ENCODE measurements around the gene SOX18. TPM values are rescaled to one million over a fixed set of nuclear protein-coding genes. Genes with fewer than 3 reads are reported as not detected.

SOX18 gene
- total and polyA plus RNA-seq, 2 experiments from 2014 or later: 0.21 TPM; not detected in 1

DNA sequence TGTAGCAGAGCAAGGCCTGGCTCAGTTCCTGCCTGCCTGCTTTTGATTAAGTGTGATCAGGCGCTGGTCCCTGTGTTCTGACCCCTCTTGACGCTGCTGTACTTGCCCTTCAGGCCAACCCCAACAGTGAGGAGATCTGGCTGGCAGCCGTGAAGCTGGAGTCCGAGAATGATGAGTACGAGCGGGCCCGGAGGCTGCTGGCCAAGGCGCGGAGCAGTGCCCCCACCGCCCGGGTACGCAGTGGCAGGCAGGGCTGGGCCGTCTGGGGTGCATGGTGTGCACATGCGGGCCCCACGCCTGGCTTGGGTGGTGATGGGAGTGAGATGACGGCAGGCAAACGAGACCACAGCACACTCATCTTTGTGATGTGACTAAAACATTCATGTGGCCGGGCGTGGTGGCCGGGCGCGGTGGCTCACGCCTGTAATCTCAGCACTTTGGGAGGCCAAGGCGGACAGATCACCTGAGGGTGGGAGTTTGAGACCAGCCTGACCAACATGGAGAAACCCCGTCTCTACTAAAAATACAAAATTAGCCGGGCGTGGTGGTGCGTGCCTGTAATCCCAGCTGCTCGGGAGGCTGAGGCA lies 23.5 kb downstream of the SOX18 start (continued):
- TF ChIP-seq, protein P1, sequence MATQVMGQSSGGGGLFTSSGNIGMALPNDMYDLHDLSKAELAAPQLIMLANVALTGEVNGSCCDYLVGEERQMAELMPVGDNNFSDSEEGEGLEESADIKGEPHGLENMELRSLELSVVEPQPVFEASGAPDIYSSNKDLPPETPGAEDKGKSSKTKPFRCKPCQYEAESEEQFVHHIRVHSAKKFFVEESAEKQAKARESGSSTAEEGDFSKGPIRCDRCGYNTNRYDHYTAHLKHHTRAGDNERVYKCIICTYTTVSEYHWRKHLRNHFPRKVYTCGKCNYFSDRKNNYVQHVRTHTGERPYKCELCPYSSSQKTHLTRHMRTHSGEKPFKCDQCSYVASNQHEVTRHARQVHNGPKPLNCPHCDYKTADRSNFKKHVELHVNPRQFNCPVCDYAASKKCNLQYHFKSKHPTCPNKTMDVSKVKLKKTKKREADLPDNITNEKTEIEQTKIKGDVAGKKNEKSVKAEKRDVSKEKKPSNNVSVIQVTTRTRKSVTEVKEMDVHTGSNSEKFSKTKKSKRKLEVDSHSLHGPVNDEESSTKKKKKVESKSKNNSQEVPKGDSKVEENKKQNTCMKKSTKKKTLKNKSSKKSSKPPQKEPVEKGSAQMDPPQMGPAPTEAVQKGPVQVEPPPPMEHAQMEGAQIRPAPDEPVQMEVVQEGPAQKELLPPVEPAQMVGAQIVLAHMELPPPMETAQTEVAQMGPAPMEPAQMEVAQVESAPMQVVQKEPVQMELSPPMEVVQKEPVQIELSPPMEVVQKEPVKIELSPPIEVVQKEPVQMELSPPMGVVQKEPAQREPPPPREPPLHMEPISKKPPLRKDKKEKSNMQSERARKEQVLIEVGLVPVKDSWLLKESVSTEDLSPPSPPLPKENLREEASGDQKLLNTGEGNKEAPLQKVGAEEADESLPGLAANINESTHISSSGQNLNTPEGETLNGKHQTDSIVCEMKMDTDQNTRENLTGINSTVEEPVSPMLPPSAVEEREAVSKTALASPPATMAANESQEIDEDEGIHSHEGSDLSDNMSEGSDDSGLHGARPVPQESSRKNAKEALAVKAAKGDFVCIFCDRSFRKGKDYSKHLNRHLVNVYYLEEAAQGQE (IDR thresholded peaks at IDR 0.05; ENCODE audit: unreplicated experiment): no peak
- TF ChIP-seq, protein P2, sequence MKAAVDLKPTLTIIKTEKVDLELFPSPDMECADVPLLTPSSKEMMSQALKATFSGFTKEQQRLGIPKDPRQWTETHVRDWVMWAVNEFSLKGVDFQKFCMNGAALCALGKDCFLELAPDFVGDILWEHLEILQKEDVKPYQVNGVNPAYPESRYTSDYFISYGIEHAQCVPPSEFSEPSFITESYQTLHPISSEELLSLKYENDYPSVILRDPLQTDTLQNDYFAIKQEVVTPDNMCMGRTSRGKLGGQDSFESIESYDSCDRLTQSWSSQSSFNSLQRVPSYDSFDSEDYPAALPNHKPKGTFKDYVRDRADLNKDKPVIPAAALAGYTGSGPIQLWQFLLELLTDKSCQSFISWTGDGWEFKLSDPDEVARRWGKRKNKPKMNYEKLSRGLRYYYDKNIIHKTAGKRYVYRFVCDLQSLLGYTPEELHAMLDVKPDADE (IDR thresholded peaks at IDR 0.05): no peak
- TF ChIP-seq JUNB (IDR thresholded peaks at IDR 0.05; ENCODE audit: unreplicated experiment): no peak

DNA sequence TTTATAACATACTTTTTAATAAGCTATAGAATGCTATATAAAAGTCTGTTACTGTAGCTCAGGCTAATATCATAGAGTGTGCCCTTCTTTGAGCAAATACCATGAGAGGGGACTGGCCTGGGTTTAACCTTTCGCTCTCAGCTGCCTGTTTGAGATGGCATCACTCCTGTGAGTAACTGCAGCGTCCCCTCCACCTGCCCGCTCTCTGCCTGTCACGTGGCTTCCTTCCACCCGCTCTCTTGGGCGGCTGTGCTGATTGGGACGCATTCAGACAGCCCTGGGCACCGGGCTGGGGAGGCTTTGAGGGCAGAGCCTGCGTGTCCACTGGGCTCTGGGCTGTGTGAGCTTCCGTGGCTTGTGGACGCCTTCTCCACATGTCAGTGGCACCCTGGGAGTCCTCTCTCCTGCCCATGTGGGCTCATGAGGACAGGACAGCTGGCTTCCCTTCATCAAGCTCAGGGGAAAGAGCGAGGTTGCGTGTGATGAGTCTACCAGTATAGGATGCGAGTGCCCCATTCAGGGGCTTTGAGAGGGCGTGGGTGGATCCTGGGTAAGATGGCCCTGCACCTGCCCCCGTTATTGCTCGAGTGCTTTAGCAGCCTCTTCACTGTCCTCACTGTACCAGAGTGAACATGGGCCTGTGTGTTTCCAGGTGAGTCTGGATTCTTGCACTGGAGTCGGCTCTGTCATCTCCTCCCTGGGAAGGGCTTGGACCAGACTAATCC lies 24.2 kb downstream of the SOX18 start:
- ATAC-seq (no peak), DNase-seq (ENCODE audit: low spot score) (no peak)
- Histone ChIP-seq H4K20me1 (replicated peaks; ENCODE audit: insufficient read depth) (no peaks in the 10 kb centered on the region), H3K4me3 (no peak overlapping the region), H3K4me2 (no peak overlapping the region), H3K4me1 (ENCODE audit: insufficient read depth) (no peaks in the 10 kb centered on the region), H2AFZ (no peak overlapping the region), H3K79me2 (replicated peaks; ENCODE audit: insufficient read depth) (no peaks in the 10 kb centered on the region), H3K27ac (ENCODE audit: low read depth) (no peak overlapping the region), H3K36me3 (ENCODE audit: insufficient read depth) (peaks cover 5% of the 10 kb centered on the region; the same call in 1 of the 2 replicates), H3K27me3 (ENCODE audit: insufficient read depth) (no peaks in the 10 kb centered on the region), H3K9me2 (ENCODE audit: insufficient read depth) (no peaks in the 10 kb centered on the region), H3F3A (replicated peaks; ENCODE audit: low read depth) (0 out of 2 replicates have a peak, but pooled peaks cover 6% of the 10 kb centered on the region)
- TF ChIP-seq EZH2 (IDR thresholded peaks at IDR 0.05; ENCODE audit: low read depth, unreplicated experiment) (no peak), JUNB (IDR thresholded peaks at IDR 0.05; ENCODE audit: unreplicated experiment) (no peak), STAT1 (IDR thresholded peaks at IDR 0.05; ENCODE audit: unreplicated experiment) (no peak), ZNF114 (CRISPR knock-in tag; IDR thresholded peaks at IDR 0.05) (no peak), ZNF331 (CRISPR knock-in tag; IDR thresholded peaks at IDR 0.05; ENCODE audit: low read depth) (no peak), NANOG (IDR thresholded peaks at IDR 0.05; ENCODE audit: borderline replicate concordance) (no peak)
- H3K27me3 Mint-ChIP-seq (ENCODE audit: insufficient read depth, low read depth, poor library complexity): peaks cover 8% of the 10 kb centered on the region
- peaks cover 79% of the 10 kb centered on the region for H3K36me3 Mint-ChIP-seq (ENCODE audit: low read depth)
- H3K4me1 Mint-ChIP-seq: no peaks in the 10 kb centered on the region; the same call in 2 of the 3 replicates
- no peak overlapping the region for H3K27ac Mint-ChIP-seq
- no peak overlapping the region for H3K4me3 Mint-ChIP-seq
- no peaks in the 10 kb centered on the region for H3K9me3 Mint-ChIP-seq

Measured in GM23338 (cell line).